Effector memory CD4-positive, alpha-beta T cell (primary cell): ENCODE results near the gene UQCRC1.

Experiments used
- DNase-seq, 3 donors: peaks; one replicate each; pipeline ENCODE4 v3.0.0-alpha.2; 2020
- H3K27ac ChIP-seq: 2 replicates; pipeline ENCODE4 v1.7.0; 2013; ENCODE audit warnings: mild to moderate bottlenecking, low read length, moderate library complexity; ENCODE audit not compliant: insufficient read depth, poor library complexity, severe bottlenecking
- H3K27me3 ChIP-seq: replicated peaks from 2 replicates; pipeline ENCODE4 v1.7.0; 2013; ENCODE audit warnings: mild to moderate bottlenecking, low read length; ENCODE audit not compliant: insufficient read depth, control insufficient read depth, poor library complexity, severe bottlenecking
- H3K36me3 ChIP-seq: 2 replicates; pipeline ENCODE4 v1.7.0; 2013; ENCODE audit warnings: mild to moderate bottlenecking, low read length, moderate library complexity; ENCODE audit not compliant: control insufficient read depth, insufficient read depth
- H3K4me1 ChIP-seq: 2 replicates; pipeline ENCODE4 v1.7.0; 2013; ENCODE audit warnings: low read length, mild to moderate bottlenecking; ENCODE audit not compliant: control insufficient read depth, insufficient read depth, poor library complexity, severe bottlenecking
- H3K4me3 ChIP-seq: 2 replicates; pipeline ENCODE4 v1.7.0; 2013; ENCODE audit warnings: low read length, low read depth, mild to moderate bottlenecking; ENCODE audit not compliant: insufficient read depth, poor library complexity, severe bottlenecking
- H3K9me3 ChIP-seq: 2 replicates; pipeline ENCODE4 v1.7.0; 2013; ENCODE audit warnings: mild to moderate bottlenecking, low read length, moderate library complexity; ENCODE audit not compliant: control insufficient read depth

UQCRC1 gene

DNA sequence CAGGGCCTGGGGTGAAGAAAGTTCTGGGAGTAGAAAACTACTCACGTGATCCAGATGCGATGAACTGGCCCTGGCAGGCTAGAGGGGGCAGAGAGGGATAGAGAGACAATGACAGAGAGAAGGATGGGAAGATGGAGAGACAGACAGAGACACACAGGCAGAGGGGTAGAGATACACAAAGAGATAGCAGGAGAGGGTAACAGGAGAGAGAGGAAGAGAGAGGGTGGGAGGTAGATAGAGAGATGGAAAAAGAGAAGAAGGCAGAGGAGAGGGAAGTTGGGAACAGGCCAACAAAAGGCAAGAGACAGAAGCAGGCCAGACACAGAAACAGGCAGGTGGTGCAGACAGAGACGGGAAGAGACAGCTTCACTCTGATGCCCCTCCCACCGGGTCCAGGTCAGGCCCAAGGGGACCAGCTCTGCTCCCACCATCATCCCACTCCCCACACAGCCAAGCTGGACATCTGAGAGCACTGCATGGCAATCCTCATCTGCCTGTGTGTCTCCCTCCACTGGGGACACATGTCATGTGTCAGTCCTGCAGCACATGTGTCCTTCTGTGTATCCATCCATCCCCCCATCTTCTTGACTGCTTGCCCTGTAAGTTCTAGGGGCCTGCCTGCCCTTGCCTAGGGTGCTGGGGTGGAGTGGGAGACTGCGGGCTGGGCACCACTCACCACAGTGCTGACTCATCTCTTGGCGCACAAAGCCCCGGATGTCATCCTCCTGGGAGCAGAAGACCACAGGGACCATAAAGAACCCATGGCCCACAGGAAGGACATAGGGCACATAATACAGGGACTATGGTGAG, 43.6 kb downstream of the UQCRC1 start:
- no peak overlapping the region for H3K27ac ChIP-seq
- no peaks in the 10 kb centered on the region for H3K36me3 ChIP-seq
- H3K4me3 ChIP-seq = no peak overlapping the region
- no peaks in the 10 kb centered on the region for H3K27me3 ChIP-seq
- no peaks in the 10 kb centered on the region for H3K4me1 ChIP-seq
- no peaks in the 10 kb centered on the region for H3K9me3 ChIP-seq
- DNase-seq = no peak

DNA sequence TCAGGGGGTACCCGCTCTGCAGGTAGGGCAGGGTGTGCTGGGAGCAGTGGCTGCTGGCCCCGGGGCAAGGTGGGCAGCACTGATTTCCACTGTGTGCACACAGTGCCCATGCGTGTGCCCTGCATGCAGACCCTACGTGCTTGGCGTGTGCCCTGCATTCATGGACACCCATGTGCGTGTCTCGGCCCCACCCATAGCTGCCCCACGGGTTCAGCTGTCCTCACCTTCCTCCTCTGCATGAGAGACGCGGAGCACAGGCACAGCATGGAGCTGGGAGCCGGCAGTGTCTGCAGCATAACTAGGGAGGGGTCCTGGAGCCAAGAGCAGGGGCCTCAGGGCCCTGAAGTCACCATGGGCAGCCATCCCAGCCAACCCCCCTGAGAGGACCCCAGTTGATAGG, 44.3 kb downstream of the UQCRC1 start:
- no peak overlapping the region for H3K27ac ChIP-seq
- H3K4me1 ChIP-seq = no peaks in the 10 kb centered on the region
- H3K4me3 ChIP-seq = no peak overlapping the region
- no peaks in the 10 kb centered on the region for H3K36me3 ChIP-seq
- H3K9me3 ChIP-seq = no peaks in the 10 kb centered on the region
- no peaks in the 10 kb centered on the region for H3K27me3 ChIP-seq
- DNase-seq = no peak

DNA sequence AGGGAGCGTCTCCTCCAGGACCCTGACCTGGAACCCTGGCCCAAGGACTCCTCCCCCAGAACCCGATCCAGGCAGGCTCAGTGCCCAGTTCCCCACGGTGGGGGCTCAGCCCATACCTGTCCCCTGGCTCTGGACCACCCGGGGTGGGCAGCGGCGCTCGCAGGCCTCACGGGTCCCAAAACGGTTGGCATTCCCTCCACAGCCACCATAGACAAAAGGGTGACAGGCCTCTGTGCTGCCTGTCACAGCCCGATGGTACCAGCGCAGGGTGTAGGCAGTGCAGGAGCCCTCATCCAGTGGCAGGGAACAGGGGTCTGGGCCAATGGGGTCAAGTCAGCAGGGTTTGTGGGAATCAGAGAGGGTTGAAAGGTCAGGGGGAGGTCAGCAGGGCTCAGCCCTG, 44.8 kb downstream of the UQCRC1 start:
- Histone ChIP-seq H3K9me3 (no peaks in the 10 kb centered on the region), H3K4me3 (no peak overlapping the region), H3K27ac (no peak overlapping the region), H3K4me1 (no peaks in the 10 kb centered on the region), H3K36me3 (no peaks in the 10 kb centered on the region), H3K27me3 (no peaks in the 10 kb centered on the region)
- no peak for DNase-seq

DNA sequence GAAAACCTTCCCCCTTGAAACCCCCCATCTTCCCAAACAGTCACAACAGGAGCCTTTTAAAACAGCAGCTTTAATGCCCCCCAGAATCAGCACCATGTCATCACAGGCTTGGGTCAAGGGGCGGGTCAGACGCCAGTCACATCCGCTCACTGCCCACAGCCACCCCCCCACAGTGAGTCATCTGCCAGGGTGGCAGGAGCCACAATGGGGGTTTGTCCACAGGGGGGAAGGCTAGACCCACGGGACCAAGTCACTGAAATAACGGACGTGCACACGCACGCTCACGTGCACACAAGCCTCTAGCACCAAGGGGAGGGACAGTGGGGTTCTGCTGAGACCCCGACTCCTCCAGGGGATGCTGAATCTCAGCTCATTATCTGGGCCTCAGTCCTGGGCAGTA, 45.4 kb downstream of the UQCRC1 start:
- DNase-seq = peak in 1 of 3 donors; percentile 25
- no peak overlapping the region for H3K27ac ChIP-seq
- H3K4me1 ChIP-seq = no peaks in the 10 kb centered on the region
- H3K36me3 ChIP-seq = no peaks in the 10 kb centered on the region
- H3K27me3 ChIP-seq = no peaks in the 10 kb centered on the region
- no peak overlapping the region for H3K4me3 ChIP-seq
- no peaks in the 10 kb centered on the region for H3K9me3 ChIP-seq

DNA sequence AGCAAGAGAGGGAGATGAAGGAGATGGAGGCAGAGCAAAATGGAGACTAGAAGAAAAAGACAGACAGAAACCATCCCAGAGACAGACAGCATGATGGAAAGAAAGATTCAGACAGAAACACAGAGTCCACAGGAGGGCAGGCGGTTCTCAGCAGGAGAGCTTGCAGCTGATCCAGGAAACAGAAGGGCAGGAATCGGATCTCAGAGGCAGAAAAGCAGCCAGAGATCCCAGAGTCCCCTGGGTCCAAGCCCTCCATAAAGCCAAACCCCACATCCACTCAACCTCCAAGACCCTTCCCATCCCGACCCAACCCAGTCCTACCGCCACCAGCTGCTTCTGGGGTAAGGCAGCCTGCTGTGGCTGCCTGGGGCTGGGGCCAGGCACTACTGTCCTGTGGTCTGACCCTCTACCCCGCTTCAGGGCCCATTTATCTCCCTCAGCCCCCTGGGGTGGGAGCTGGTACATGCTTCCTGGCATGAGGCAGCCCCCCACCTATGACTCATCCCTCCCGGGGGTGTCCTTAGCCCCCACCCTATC, 46.0 kb downstream of the UQCRC1 start, which contains the start of gene UCN2:
Gene UCN2 (minus strand): TSS at position 400 of the 537 bp plus-strand sequence. CDS start 657 bp downstream, outside the sequence.
- no peaks in the 10 kb centered on the region for H3K27me3 ChIP-seq
- no peak within 1 kb of the TSS for H3K4me3 ChIP-seq
- H3K36me3 ChIP-seq = no peaks in the 10 kb centered on the region
- H3K4me1 ChIP-seq = no peaks in the 10 kb centered on the region
- H3K9me3 ChIP-seq = no peaks in the 10 kb centered on the region
- no peak for DNase-seq
- H3K27ac ChIP-seq = no peak within 1 kb of the TSS

DNA sequence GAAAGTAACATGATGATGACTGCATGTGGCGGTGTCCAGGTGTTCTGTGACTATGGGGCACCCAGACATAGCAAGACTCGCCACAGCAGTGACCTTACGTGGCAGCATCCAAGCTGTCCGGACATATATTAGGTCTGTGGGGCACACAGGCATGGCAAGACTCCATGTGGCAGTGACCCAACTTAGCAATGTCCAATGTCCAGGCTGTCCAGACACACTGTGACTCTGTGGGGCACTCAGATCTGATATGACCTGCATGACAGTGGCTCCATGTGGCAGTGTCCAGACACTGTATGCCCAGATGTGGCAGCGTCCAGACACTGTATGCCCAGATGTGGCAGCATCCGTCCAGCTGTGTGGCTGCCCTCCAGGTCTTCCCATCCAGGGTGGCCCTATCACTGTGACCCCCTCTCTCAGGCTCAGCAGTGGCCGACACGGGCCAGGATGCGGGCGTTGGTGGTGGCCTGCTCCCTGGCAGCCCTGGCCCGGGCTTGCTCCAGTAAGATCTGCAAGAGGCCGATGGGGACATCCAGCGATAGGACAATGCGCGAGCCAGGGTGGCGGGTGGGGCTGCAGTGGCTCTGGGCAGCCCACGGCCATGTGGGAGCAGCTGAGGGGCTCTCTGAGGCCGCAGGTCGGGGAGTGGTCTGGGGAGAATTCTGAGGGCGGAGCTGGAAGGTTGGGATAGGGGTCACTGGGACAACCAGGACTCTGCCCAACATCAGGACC, 46.9 kb downstream of the UQCRC1 start:
- Histone ChIP-seq H3K4me3 (no peak overlapping the region), H3K4me1 (no peaks in the 10 kb centered on the region), H3K9me3 (no peaks in the 10 kb centered on the region), H3K27ac (no peak overlapping the region), H3K36me3 (no peaks in the 10 kb centered on the region), H3K27me3 (no peaks in the 10 kb centered on the region)
- DNase-seq = no peak

DNA sequence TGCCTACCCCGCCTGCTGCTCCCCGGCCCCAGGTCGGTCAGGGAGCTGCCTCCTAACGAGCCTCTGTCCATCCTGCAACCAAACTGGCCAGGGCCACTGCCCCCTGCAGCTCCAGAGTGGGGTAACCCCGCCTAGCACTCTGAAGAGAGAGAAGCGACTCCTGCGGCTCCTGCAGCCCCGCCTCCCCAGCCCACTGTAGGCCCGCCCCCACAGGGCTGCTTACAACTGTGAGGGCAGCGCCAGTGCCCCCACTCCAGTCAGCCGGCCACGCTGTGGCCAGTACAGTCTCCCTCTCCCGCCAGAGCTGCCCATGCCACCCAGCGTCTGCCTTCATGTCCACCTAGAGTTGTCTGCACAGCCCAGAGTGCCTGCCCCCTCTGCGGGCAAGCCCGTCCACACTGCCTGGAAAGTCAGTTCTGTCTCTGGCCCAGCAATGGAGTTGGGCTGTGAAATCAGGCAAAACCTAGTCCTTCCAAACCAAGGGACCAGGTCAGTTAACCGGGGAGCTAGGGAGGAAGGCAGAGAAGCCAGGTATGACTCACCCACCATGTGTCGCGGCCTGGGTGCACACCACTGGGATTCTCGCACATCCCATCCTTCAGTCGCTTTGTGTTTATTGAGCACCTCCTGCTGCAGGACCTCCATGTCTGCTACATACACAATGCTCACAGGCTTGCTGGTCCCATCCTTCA, 48.3 kb downstream of the UQCRC1 start:
- Histone ChIP-seq H3K27me3 (no peaks in the 10 kb centered on the region), H3K4me3 (no peak overlapping the region), H3K36me3 (no peaks in the 10 kb centered on the region), H3K27ac (no peak overlapping the region), H3K4me1 (peaks cover 8% of the 10 kb centered on the region), H3K9me3 (no peaks in the 10 kb centered on the region)
- DNase-seq = no peak

DNA sequence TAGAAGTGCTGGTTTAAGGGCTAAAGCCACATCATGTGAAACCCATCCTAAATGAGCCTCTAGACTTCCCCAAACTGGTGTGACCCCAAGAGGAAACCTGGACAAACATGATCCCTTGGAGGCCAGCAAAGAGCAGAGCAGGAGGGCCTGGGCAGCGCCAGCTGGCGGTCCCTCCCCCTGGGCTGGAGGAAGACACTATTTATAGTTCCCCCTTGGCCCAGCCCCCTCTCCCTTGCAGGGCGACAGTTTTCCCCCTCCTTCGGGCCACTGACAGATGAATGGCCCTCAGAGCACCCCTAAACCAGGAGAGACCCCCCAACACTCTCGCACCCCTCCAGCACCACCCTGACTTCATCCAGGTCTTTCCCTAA, 48.8 kb downstream of the UQCRC1 start:
- DNase-seq = no peak
- no peaks in the 10 kb centered on the region for H3K36me3 ChIP-seq
- no peaks in the 10 kb centered on the region for H3K27me3 ChIP-seq
- H3K27ac ChIP-seq = no peak overlapping the region
- no peaks in the 10 kb centered on the region for H3K9me3 ChIP-seq
- no peak overlapping the region for H3K4me3 ChIP-seq
- peaks cover 12% of the 10 kb centered on the region for H3K4me1 ChIP-seq

DNA sequence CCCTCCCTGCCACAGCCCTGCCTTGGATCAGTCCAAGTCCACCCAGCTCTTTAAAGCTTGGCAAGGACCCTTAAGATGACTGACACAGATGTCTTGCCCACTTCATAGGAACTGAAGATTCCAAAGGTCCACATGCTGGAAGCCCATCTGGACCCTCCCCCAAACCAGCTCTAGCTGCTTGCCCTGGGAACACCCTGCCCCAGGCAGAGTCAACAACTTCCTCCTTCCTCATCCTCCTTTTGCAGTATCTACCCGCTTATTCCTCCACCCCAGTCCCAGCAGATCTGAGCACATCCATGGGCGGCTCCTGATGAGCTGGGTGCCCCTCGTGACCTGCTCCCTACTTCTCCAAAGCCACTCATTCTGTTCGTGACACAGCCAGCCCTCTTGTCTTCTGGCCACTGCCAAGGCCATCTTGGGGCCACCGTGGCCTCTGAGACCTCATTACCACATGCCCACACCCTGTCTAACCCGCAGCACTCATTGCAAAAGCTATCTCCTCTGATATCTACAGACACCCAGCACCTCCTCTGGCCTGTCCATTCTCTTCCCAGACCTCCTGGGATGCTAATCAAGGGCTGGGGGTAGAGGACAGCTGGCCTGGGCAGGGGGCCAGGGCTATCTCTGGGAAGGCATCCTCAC, 50.8 kb downstream of the UQCRC1 start:
- Histone ChIP-seq H3K27ac (no peak overlapping the region), H3K36me3 (no peaks in the 10 kb centered on the region), H3K4me1 (peaks cover 12% of the 10 kb centered on the region), H3K4me3 (no peak overlapping the region), H3K27me3 (no peaks in the 10 kb centered on the region), H3K9me3 (no peaks in the 10 kb centered on the region)
- no peak for DNase-seq
